ENCODE results near the gene ADAMTS3. TPM values are rescaled to one million over a fixed set of nuclear protein-coding genes. Genes with fewer than 3 reads are reported as not detected.

The ADAMTS3 gene
- total and polyA plus RNA-seq, 2 of the 13 experiments (the other 11 are each of a cell fraction or from before 2014, with no cell fraction given) = not detected

GRCh38 chr4:72340803-72341431 is 228.1 kb downstream of the ADAMTS3 start (continued):
- TF ChIP-seq SNAPC5 (CRISPR knock-in tag; IDR thresholded peaks at IDR 0.05; ENCODE audit: borderline replicate concordance) (no peak), EZH2 (conservative IDR thresholded peaks at IDR 0.05; ENCODE audit: low read depth, low read length) (no peak), ZNF3 (CRISPR knock-in tag; IDR thresholded peaks at IDR 0.05) (no peak), ZNF446 (CRISPR knock-in tag; IDR thresholded peaks at IDR 0.05) (no peak), POGZ (CRISPR knock-in tag; IDR thresholded peaks at IDR 0.05) (no peak), PHF5A (CRISPR knock-in tag; IDR thresholded peaks at IDR 0.05; ENCODE audit: low read depth, unreplicated experiment) (no peak), HOXD1 (CRISPR knock-in tag; IDR thresholded peaks at IDR 0.05) (no peak), DNMT3B (CRISPR knock-in tag; conservative IDR thresholded peaks at IDR 0.05) (no peak), CEBPB (IDR thresholded peaks at IDR 0.05; ENCODE audit: borderline replicate concordance, low read depth, low read length) (no peak), MLLT10 (CRISPR knock-in tag; IDR thresholded peaks at IDR 0.05) (no peak), BATF2 (CRISPR knock-in tag; IDR thresholded peaks at IDR 0.05) (no peak)

- ChIA-PET POLR2A (no interaction called here), CTCF (ENCODE audit: low intra/inter-chr PET ratio, low total read pairs) (no interaction called here)
- in situ Hi-C loops (cut with HindIII; ENCODE audit: extremely low pct_ligation_motif_present, low pct_unique_long_range_greater_than_20kb) = loop anchor here (25.0 kb wide), 1 partner anchor 124 kb away; no protein-coding TSS in a partner anchor
- intact Hi-C loops (cut with micrococcal nuclease; ENCODE audit: unreplicated experiment) = no loop called here
- Histone ChIP-seq H3K4me1 (ENCODE audit: insufficient read depth, low read length) (no peaks in the 10 kb centered on the region), H3K36me3 (replicated peaks in 1 of 2; ENCODE audit: control insufficient read depth in 1 of 2, insufficient read depth in 2 of 2, low read length in 2 of 2) (no peaks in the 10 kb centered on the region), H4K20me1 (ENCODE audit: insufficient read depth, low read length) (no peaks in the 10 kb centered on the region), H3K27ac (ENCODE audit: extremely low read length, insufficient read depth, low read length) (no peak overlapping the region), H3K79me2 (ENCODE audit: insufficient read depth, low read length) (no peaks in the 10 kb centered on the region), H3K4me3 (replicated peaks in 1 of 3; ENCODE audit: insufficient read depth in 1 of 3, low read depth in 2 of 3, low read length in 3 of 3) (no peak overlapping the region), H2AFZ (ENCODE audit: low read length) (no peak overlapping the region), H3K9ac (ENCODE audit: insufficient read depth, low read depth, low read length) (no peak overlapping the region), H3K4me2 (ENCODE audit: low read depth, low read length) (no peak overlapping the region), H3K9me3 (ENCODE audit: low read length) (no peaks in the 10 kb centered on the region), H3K27me3 (ENCODE audit: control insufficient read depth in 1 of 2, insufficient read depth in 2 of 2, low read length in 2 of 2) (no peaks in the 10 kb centered on the region; a peak in 1 of 5 replicates)
- DNase-seq (ENCODE audit: low spot score) (no peak), FAIRE-seq (no peak), ATAC-seq (no peak)
- BruUV-seq (replicated peaks) = no TSS peak
- WGBS (ENCODE audit: low lambda C conversion rate) = 78% methylated on average over 1 of the region's 1 CpG
- TF ChIP-seq JUN (CRISPR knock-in tag; IDR thresholded peaks at IDR 0.05) (no peak), PREB (CRISPR knock-in tag; IDR thresholded peaks at IDR 0.05) (no peak), ZNF263 (CRISPR knock-in tag; IDR thresholded peaks at IDR 0.05) (no peak), ZNF503 (CRISPR knock-in tag; IDR thresholded peaks at IDR 0.05) (no peak), ZNF577 (CRISPR knock-in tag; IDR thresholded peaks at IDR 0.05; ENCODE audit: borderline replicate concordance, low read depth) (no peak), PRDM15 (CRISPR knock-in tag; IDR thresholded peaks at IDR 0.05) (no peak), ZNF780A (CRISPR knock-in tag; IDR thresholded peaks at IDR 0.05) (no peak)
Measured at GRCh38 chr4:72338060-72338459, 231.0 kb downstream of the ADAMTS3 start.

Measured in HepG2 (cell line).